ENCODE results near the gene WDR72.

Gene WDR72

GRCh38 chr15:53648934-53649333, 110.5 kb downstream of the WDR72 start:
- Histone ChIP-seq H3K27ac (ENCODE audit: low read length) (no peak overlapping the region), H3K36me3 (ENCODE audit: control insufficient read depth in 1 of 2, insufficient read depth in 2 of 2, low read length in 2 of 2) (no peaks in the 10 kb centered on the region), H3K27me3 (ENCODE audit: low read depth, low read length) (no peaks in the 10 kb centered on the region), H3K9me3 (ENCODE audit: control insufficient read depth in 1 of 2, low read length in 2 of 2) (no peaks in the 10 kb centered on the region), H3K4me3 (ENCODE audit: low read depth in 1 of 2, low read length in 2 of 2) (no peak overlapping the region), H3K4me1 (ENCODE audit: control insufficient read depth in 1 of 2, insufficient read depth in 2 of 2, low read length in 2 of 2) (no peaks in the 10 kb centered on the region)

GRCh38 chr15:53644660-53645059, 114.8 kb downstream of the WDR72 start:
- Histone ChIP-seq H3K9me3 (ENCODE audit: control insufficient read depth in 1 of 2, low read length in 2 of 2) (no peaks in the 10 kb centered on the region), H3K36me3 (ENCODE audit: control insufficient read depth in 1 of 2, insufficient read depth in 2 of 2, low read length in 2 of 2) (no peaks in the 10 kb centered on the region), H3K27me3 (ENCODE audit: low read depth, low read length) (no peaks in the 10 kb centered on the region), H3K4me3 (ENCODE audit: low read depth in 1 of 2, low read length in 2 of 2) (no peak overlapping the region), H3K4me1 (ENCODE audit: control insufficient read depth in 1 of 2, insufficient read depth in 2 of 2, low read length in 2 of 2) (no peaks in the 10 kb centered on the region), H3K27ac (ENCODE audit: low read length) (no peak overlapping the region)

- H3K27me3 ChIP-seq (ENCODE audit: low read depth, low read length): no peaks in the 10 kb centered on the region
- H3K36me3 ChIP-seq (ENCODE audit: control insufficient read depth in 1 of 2, insufficient read depth in 2 of 2, low read length in 2 of 2): no peaks in the 10 kb centered on the region
- no peak overlapping the region for H3K4me3 ChIP-seq (ENCODE audit: low read depth in 1 of 2, low read length in 2 of 2)
- H3K27ac ChIP-seq (ENCODE audit: low read length): no peak overlapping the region
- H3K4me1 ChIP-seq (ENCODE audit: control insufficient read depth in 1 of 2, insufficient read depth in 2 of 2, low read length in 2 of 2): no peaks in the 10 kb centered on the region
- peaks cover 0 to 3% of the 10 kb centered on the region in 2 donors for H3K9me3 ChIP-seq (ENCODE audit: control insufficient read depth in 1 of 2, low read length in 2 of 2)
Observed at GRCh38 chr15:53634517-53635106, 124.9 kb downstream of the WDR72 start.

GRCh38 chr15:53627279-53627678, 132.2 kb downstream of the WDR72 start:
- no peak overlapping the region for H3K27ac ChIP-seq (ENCODE audit: low read length)

GRCh38 chr15:53625962-53626845, 133.3 kb downstream of the WDR72 start:
- Histone ChIP-seq H3K27me3 (ENCODE audit: low read depth, low read length) (no peaks in the 10 kb centered on the region), H3K4me1 (ENCODE audit: control insufficient read depth in 1 of 2, insufficient read depth in 2 of 2, low read length in 2 of 2) (no peaks in the 10 kb centered on the region)

More at GRCh38 chr15:53627279-53627678, 132.2 kb downstream of the WDR72 start:
- Histone ChIP-seq H3K27me3 (ENCODE audit: low read depth, low read length) (no peaks in the 10 kb centered on the region), H3K36me3 (ENCODE audit: control insufficient read depth in 1 of 2, insufficient read depth in 2 of 2, low read length in 2 of 2) (no peaks in the 10 kb centered on the region), H3K4me3 (ENCODE audit: low read depth in 1 of 2, low read length in 2 of 2) (no peak overlapping the region), H3K9me3 (ENCODE audit: control insufficient read depth in 1 of 2, low read length in 2 of 2) (peaks cover 0 to 3% of the 10 kb centered on the region in 2 donors), H3K4me1 (ENCODE audit: control insufficient read depth in 1 of 2, insufficient read depth in 2 of 2, low read length in 2 of 2) (no peaks in the 10 kb centered on the region)

GRCh38 chr15:53625260-53625659, 134.2 kb downstream of the WDR72 start:
- Histone ChIP-seq H3K9me3 (ENCODE audit: control insufficient read depth in 1 of 2, low read length in 2 of 2) (no peaks in the 10 kb centered on the region), H3K4me3 (ENCODE audit: low read depth in 1 of 2, low read length in 2 of 2) (no peak overlapping the region), H3K27me3 (ENCODE audit: low read depth, low read length) (no peaks in the 10 kb centered on the region), H3K36me3 (ENCODE audit: control insufficient read depth in 1 of 2, insufficient read depth in 2 of 2, low read length in 2 of 2) (no peaks in the 10 kb centered on the region), H3K4me1 (ENCODE audit: control insufficient read depth in 1 of 2, insufficient read depth in 2 of 2, low read length in 2 of 2) (no peaks in the 10 kb centered on the region), H3K27ac (ENCODE audit: low read length) (no peak overlapping the region)

More at GRCh38 chr15:53625962-53626845, 133.3 kb downstream of the WDR72 start:
- Histone ChIP-seq H3K36me3 (ENCODE audit: control insufficient read depth in 1 of 2, insufficient read depth in 2 of 2, low read length in 2 of 2) (no peaks in the 10 kb centered on the region), H3K27ac (ENCODE audit: low read length) (no peak overlapping the region), H3K9me3 (ENCODE audit: control insufficient read depth in 1 of 2, low read length in 2 of 2) (no peaks in the 10 kb centered on the region), H3K4me3 (ENCODE audit: low read depth in 1 of 2, low read length in 2 of 2) (no peak overlapping the region)

GRCh38 chr15:53618461-53618860, 141.0 kb downstream of the WDR72 start:
- no peaks in the 10 kb centered on the region for H3K4me1 ChIP-seq (ENCODE audit: control insufficient read depth in 1 of 2, insufficient read depth in 2 of 2, low read length in 2 of 2)
- H3K4me3 ChIP-seq (ENCODE audit: low read depth in 1 of 2, low read length in 2 of 2): no peak overlapping the region
- no peaks in the 10 kb centered on the region for H3K36me3 ChIP-seq (ENCODE audit: control insufficient read depth in 1 of 2, insufficient read depth in 2 of 2, low read length in 2 of 2)
- no peaks in the 10 kb centered on the region for H3K9me3 ChIP-seq (ENCODE audit: control insufficient read depth in 1 of 2, low read length in 2 of 2)
- no peaks in the 10 kb centered on the region for H3K27me3 ChIP-seq (ENCODE audit: low read depth, low read length)
- no peak overlapping the region for H3K27ac ChIP-seq (ENCODE audit: low read length)

GRCh38 chr15:53611145-53611920, 148.1 kb downstream of the WDR72 start:
- Histone ChIP-seq H3K36me3 (ENCODE audit: control insufficient read depth in 1 of 2, insufficient read depth in 2 of 2, low read length in 2 of 2) (no peaks in the 10 kb centered on the region), H3K4me3 (ENCODE audit: low read depth in 1 of 2, low read length in 2 of 2) (no peak overlapping the region), H3K9me3 (ENCODE audit: control insufficient read depth in 1 of 2, low read length in 2 of 2) (no peaks in the 10 kb centered on the region), H3K4me1 (ENCODE audit: control insufficient read depth in 1 of 2, insufficient read depth in 2 of 2, low read length in 2 of 2) (no peaks in the 10 kb centered on the region), H3K27ac (ENCODE audit: low read length) (no peak overlapping the region), H3K27me3 (ENCODE audit: low read depth, low read length) (no peaks in the 10 kb centered on the region)

GRCh38 chr15:53591041-53591440, 168.4 kb downstream of the WDR72 start:
- H3K4me1 ChIP-seq (ENCODE audit: control insufficient read depth in 1 of 2, insufficient read depth in 2 of 2, low read length in 2 of 2): no peaks in the 10 kb centered on the region
- no peaks in the 10 kb centered on the region for H3K27me3 ChIP-seq (ENCODE audit: low read depth, low read length)
- H3K27ac ChIP-seq (ENCODE audit: low read length): no peak overlapping the region
- H3K9me3 ChIP-seq (ENCODE audit: control insufficient read depth in 1 of 2, low read length in 2 of 2): no peaks in the 10 kb centered on the region
- no peaks in the 10 kb centered on the region for H3K36me3 ChIP-seq (ENCODE audit: control insufficient read depth in 1 of 2, insufficient read depth in 2 of 2, low read length in 2 of 2)
- no peak overlapping the region for H3K4me3 ChIP-seq (ENCODE audit: low read depth in 1 of 2, low read length in 2 of 2)

- Histone ChIP-seq H3K27me3 (ENCODE audit: low read depth, low read length) (no peaks in the 10 kb centered on the region), H3K4me3 (ENCODE audit: low read depth in 1 of 2, low read length in 2 of 2) (no peak overlapping the region), H3K36me3 (ENCODE audit: control insufficient read depth in 1 of 2, insufficient read depth in 2 of 2, low read length in 2 of 2) (no peaks in the 10 kb centered on the region), H3K27ac (ENCODE audit: low read length) (no peak overlapping the region), H3K9me3 (ENCODE audit: control insufficient read depth in 1 of 2, low read length in 2 of 2) (no peaks in the 10 kb centered on the region), H3K4me1 (ENCODE audit: control insufficient read depth in 1 of 2, insufficient read depth in 2 of 2, low read length in 2 of 2) (no peaks in the 10 kb centered on the region)
Observed at GRCh38 chr15:53590380-53590779, 169.1 kb downstream of the WDR72 start.

GRCh38 chr15:53589520-53590057, 169.9 kb downstream of the WDR72 start:
- Histone ChIP-seq H3K9me3 (ENCODE audit: control insufficient read depth in 1 of 2, low read length in 2 of 2) (no peaks in the 10 kb centered on the region), H3K4me3 (ENCODE audit: low read depth in 1 of 2, low read length in 2 of 2) (no peak overlapping the region), H3K4me1 (ENCODE audit: control insufficient read depth in 1 of 2, insufficient read depth in 2 of 2, low read length in 2 of 2) (no peaks in the 10 kb centered on the region), H3K36me3 (ENCODE audit: control insufficient read depth in 1 of 2, insufficient read depth in 2 of 2, low read length in 2 of 2) (no peaks in the 10 kb centered on the region), H3K27ac (ENCODE audit: low read length) (no peak overlapping the region), H3K27me3 (ENCODE audit: low read depth, low read length) (no peaks in the 10 kb centered on the region)
